HG02571 (cell line): ENCODE results near the gene MICU1.

ENCODE experiments used
- ATAC-seq: cut with Tn5 transposase; IDR thresholded peaks from one replicate; pipeline ENCODE4 v1.9.1; 2021; ENCODE audit warnings: mild to moderate bottlenecking, moderate library complexity; ENCODE audit not compliant: unreplicated experiment

MICU1 gene

DNA sequence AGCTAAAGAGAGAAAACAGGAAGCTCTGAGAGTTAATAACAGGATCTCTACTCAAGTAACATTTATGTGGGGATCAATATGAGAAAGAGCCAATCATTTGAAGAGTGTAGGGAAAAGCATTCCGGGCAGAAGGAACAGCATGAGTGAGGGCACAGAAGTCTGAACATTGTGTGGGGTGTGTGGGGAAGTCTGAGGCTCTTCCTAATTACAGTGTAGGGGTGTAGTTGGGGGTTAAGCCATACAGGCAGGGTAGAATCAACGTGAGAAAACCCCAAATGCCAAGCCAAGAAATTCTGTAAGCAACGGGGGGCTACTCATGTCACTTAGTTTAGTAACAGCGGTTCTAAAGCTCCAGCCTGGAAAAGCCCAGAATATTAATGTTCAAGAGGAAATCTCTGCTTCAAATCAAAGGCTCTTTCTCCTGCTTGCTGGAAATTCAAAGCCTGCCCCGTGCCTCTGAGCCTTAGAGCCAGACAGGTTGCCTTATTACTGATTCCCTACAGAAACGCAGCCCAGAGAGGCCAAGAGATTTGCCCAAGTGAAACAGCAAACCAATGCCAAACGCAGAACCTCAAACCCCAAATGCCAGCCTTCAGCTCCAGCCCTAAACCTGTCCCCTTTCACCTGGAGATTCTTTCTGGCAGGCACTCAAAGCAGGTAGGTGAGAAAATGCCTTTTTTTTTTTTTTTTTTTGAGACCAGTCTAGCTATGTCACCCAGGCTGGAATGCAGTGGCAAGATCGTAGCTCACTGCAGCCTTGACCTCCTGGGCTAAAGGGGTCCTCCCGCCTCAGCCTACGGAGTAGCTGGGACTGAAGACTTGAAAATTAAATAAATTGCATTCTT, 307.2 kb downstream of the MICU1 start:
- no peak for ATAC-seq
